Measurements from ENCODE around the gene TACC2.
"Not testable (repeated sequence)": the region's sequence is repeated elsewhere in the genome, so short reads cannot be mapped to it uniquely, and the experiment has no call there.

The TACC2 gene

DNA sequence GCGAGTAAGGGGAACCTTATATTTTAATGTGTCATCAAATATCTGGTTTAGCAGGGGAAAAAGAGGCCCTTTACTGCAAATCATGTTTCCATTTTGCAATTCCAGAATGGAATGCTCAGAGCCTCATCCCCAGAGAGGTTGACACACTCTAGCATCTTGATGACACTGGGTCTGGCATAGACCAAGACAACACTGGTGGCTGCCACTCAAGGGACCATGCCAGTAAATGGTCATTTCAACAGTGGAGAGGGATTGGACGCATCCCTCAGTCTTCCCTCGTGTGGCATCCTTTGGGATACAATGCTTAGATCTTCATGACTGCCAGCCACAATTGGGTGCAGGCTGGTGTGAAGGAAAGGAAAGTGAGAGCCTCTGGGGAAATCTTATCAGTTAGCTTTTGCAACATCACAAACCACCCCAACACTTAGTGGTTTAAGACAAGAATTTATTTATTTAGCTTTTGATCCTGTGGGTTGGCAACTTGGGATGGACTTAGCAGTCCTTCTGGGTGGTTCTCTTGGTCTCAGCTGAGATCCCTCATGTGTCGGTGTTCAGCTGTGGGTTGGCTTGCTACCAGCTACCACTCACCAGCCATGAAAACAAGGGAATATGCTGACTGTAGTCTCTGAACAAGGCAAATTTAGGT lies 21.6 kb downstream of the TACC2 start:
- DNase-seq (ENCODE audit: extremely low read depth, low read depth) = no peak
- TF ChIP-seq CTCF (IDR thresholded peaks at IDR 0.05; ENCODE audit: low read depth, low read length) = no peak

DNA sequence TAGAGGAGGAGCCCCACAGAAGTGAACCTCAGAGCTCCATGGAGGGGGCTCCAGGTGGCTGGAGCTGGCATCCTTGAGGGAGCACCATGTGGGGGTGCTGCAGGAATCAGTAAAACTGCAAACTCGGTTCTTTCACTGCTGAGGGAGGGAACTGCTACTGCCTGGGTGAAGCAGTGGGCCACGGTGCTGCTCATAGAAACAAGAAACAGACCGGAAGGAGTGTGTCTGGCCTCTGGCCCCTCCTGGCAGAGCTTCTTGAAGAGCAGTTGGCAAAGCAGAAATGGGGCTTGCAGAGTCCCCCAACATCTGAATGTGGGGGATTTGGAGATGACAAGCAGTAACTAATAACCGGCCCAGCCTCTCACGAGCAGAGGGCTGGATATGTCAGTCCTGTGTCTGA lies 23.8 kb downstream of the TACC2 start:
- TF ChIP-seq CTCF (IDR thresholded peaks at IDR 0.05; ENCODE audit: low read depth, low read length) = no peak
- DNase-seq (ENCODE audit: extremely low read depth, low read depth) = no peak

GRCh38 chr10:122013311-122013780 lies 24.4 kb downstream of the TACC2 start:
- DNase-seq (ENCODE audit: extremely low read depth, low read depth) = no peak
- no peak for TF ChIP-seq CTCF (IDR thresholded peaks at IDR 0.05; ENCODE audit: low read depth, low read length)

- no peak for DNase-seq (ENCODE audit: extremely low read depth, low read depth)
- TF ChIP-seq CTCF (IDR thresholded peaks at IDR 0.05; ENCODE audit: low read depth, low read length) = no peak
Measured at GRCh38 chr10:122014652-122015248, 25.8 kb downstream of the TACC2 start.

- not testable (repeated sequence) for DNase-seq (ENCODE audit: extremely low read depth, low read depth)
Measured at GRCh38 chr10:122017926-122018325, 29.0 kb downstream of the TACC2 start.

GRCh38 chr10:122018491-122018890 lies 29.5 kb downstream of the TACC2 start:
- no peak for TF ChIP-seq CTCF (IDR thresholded peaks at IDR 0.05; ENCODE audit: low read depth, low read length)

DNA sequence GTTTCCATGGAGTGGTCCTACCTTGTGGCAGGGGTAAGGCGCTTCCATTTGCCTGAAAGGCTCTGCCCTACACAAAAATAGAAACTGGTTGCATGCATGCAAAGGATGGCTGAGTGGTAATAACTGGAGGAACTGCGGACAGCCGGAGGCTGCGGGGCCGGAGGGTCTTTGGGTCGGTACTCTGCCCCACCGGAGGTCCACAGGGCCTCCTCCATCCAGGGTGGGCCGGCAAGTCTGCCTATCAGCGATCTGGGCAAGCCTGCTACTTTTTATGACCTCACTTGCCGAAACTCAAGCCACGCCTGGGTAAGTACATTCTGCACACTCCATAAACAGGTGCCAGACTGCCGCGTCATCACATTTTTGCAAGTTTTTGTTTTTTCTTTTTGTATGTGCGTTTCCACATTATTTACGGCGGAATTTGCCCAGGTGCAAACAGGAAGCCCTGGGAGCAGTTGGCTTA lies 30.0 kb downstream of the TACC2 start:
- no peak for DNase-seq (ENCODE audit: extremely low read depth, low read depth)
- TF ChIP-seq CTCF (IDR thresholded peaks at IDR 0.05; ENCODE audit: low read depth, low read length) = no peak

More at GRCh38 chr10:122018491-122018890, 29.5 kb downstream of the TACC2 start:
- no peak for DNase-seq (ENCODE audit: extremely low read depth, low read depth)

Measured in AG09319 (cell line).